ENCODE measurements around the gene PAK5.

PAK5 gene

DNA sequence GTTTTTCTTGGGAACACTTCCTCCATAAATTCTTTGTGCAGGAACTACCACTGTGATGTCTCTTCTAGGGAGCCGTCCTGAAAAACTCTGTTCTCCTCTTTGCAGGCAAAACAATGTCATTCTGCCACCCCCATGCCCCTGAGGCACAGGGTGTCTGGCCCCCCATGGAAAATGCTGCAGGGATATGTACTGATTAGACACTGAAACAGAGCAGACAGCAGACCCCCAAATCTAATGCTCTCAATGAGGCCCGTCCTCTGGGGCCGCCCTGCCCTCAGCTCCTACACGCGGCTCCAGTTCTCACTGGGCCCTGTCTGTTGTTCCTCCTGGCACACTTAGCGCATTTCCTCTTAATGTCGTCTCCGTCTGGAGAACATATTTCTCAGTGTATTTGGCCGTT is 227.0 kb downstream of the PAK5 start:
- Histone ChIP-seq H3K9ac (ENCODE audit: low read depth, low read length) (no peak overlapping the region), H3K9me3 (ENCODE audit: control insufficient read depth, insufficient read depth, low read length) (no peaks in the 10 kb centered on the region), H3K36me3 (ENCODE audit: insufficient read depth, low read length) (no peaks in the 10 kb centered on the region), H3K4me1 (ENCODE audit: insufficient read depth, low read length) (0 out of 2 replicates have a peak, but pooled peaks cover 3% of the 10 kb centered on the region)

- no peak overlapping the region for H3K9ac ChIP-seq (ENCODE audit: low read depth, low read length)
- no peaks in the 10 kb centered on the region for H3K36me3 ChIP-seq (ENCODE audit: insufficient read depth, low read length)
- 0 out of 2 replicates have a peak, but pooled peaks cover 3% of the 10 kb centered on the region for H3K4me1 ChIP-seq (ENCODE audit: insufficient read depth, low read length)
- H3K9me3 ChIP-seq (ENCODE audit: control insufficient read depth, insufficient read depth, low read length), result peaks cover 3% of the 10 kb centered on the region; the same call in 1 of the 2 replicates
Measured at GRCh38 chr20:9610665-9611064, 228.2 kb downstream of the PAK5 start.

- Histone ChIP-seq H3K4me1 (ENCODE audit: insufficient read depth, low read length) (0 out of 2 replicates have a peak, but pooled peaks cover 3% of the 10 kb centered on the region), H3K9ac (ENCODE audit: low read depth, low read length) (no peak overlapping the region), H3K36me3 (ENCODE audit: insufficient read depth, low read length) (no peaks in the 10 kb centered on the region), H3K9me3 (ENCODE audit: control insufficient read depth, insufficient read depth, low read length) (peaks cover 3% of the 10 kb centered on the region; the same call in 1 of the 2 replicates)
Measured at GRCh38 chr20:9609887-9610502, 228.9 kb downstream of the PAK5 start.

GRCh38 chr20:9608639-9609340 is 230.1 kb downstream of the PAK5 start:
- Histone ChIP-seq H3K9me3 (ENCODE audit: control insufficient read depth, insufficient read depth, low read length) (peaks cover 3% of the 10 kb centered on the region; the same call in 1 of the 2 replicates), H3K36me3 (ENCODE audit: insufficient read depth, low read length) (no peaks in the 10 kb centered on the region), H3K4me1 (ENCODE audit: insufficient read depth, low read length) (0 out of 2 replicates have a peak, but pooled peaks cover 3% of the 10 kb centered on the region), H3K9ac (ENCODE audit: low read depth, low read length) (no peak overlapping the region)

DNA sequence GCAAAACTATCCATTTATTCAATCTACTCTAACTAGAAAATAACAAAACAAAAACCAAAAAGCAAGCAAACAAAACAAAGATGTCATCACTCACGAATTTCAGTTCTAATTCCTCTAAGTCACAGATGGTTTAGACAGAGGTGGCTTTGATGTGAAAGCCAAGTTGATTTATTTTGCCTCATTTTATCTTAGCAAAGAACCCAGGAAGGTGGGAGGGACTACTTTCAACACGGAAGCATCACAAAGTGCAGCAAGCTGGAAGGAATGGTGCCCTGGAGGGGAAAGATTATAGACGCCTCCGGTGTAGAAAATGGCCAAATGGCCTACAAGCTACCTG is 236.1 kb downstream of the PAK5 start:
- peaks cover 3% of the 10 kb centered on the region; the same call in 1 of the 2 replicates for H3K9me3 ChIP-seq (ENCODE audit: control insufficient read depth, insufficient read depth, low read length)
- H3K36me3 ChIP-seq (ENCODE audit: insufficient read depth, low read length), result no peaks in the 10 kb centered on the region
- H3K9ac ChIP-seq (ENCODE audit: low read depth, low read length), result no peak overlapping the region

DNA sequence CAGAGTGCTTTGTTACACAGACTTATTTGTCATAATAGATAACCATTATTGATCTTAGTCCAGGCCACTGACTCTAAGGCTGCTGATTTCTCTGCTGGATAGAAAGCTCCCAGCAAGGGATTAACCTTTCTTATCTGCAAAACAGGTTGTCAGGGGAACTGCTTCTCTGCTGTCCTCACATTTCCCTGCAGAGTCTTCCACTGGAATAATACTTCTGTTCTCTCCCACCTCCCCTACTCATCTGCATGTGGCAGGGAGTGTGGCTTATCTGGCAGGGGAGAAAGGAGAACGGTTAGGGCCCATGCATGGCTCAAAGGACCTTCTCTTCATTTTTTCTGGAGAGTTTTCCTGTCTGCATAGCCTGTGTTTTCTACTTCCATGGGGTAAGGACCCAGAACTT is 238.3 kb downstream of the PAK5 start:
- Histone ChIP-seq H3K36me3 (ENCODE audit: insufficient read depth, low read length) (no peaks in the 10 kb centered on the region), H3K9me3 (ENCODE audit: control insufficient read depth, insufficient read depth, low read length) (no peaks in the 10 kb centered on the region; the same call in 1 of the 2 replicates), H3K9ac (ENCODE audit: low read depth, low read length) (no peak overlapping the region), H3K4me1 (ENCODE audit: insufficient read depth, low read length) (no peaks in the 10 kb centered on the region)

More for the DNA sequence above, 236.1 kb downstream of the PAK5 start:
- no peaks in the 10 kb centered on the region for H3K4me1 ChIP-seq (ENCODE audit: insufficient read depth, low read length)

DNA sequence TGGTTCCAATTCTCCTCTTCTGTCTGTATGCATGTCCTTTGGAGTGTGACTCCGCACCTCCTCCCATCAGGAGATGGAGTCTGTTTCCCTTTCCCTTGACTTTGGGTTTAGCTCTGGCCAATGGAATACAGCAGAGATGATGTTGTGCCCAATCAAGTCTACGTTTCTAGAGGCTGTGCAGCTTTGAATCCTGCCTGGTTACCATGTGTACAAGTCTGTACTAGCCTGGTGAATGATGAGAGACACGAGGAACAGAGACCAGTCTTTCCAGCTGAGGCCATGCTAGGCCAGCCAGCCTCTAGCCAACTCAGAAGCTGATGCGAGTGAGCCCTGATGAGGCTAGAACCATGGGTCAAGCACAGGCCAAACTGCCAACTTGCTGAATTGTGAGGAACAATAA is 241.3 kb downstream of the PAK5 start:
- no peaks in the 10 kb centered on the region for H3K4me1 ChIP-seq (ENCODE audit: insufficient read depth, low read length)
- no peaks in the 10 kb centered on the region for H3K36me3 ChIP-seq (ENCODE audit: insufficient read depth, low read length)
- no peak overlapping the region for H3K9ac ChIP-seq (ENCODE audit: low read depth, low read length)
- no peaks in the 10 kb centered on the region; the same call in 1 of the 2 replicates for H3K9me3 ChIP-seq (ENCODE audit: control insufficient read depth, insufficient read depth, low read length)

- Histone ChIP-seq H3K4me1 (ENCODE audit: insufficient read depth, low read length) (no peaks in the 10 kb centered on the region), H3K9ac (ENCODE audit: low read depth, low read length) (no peak overlapping the region), H3K9me3 (ENCODE audit: control insufficient read depth, insufficient read depth, low read length) (no peaks in the 10 kb centered on the region; the same call in 1 of the 2 replicates), H3K36me3 (ENCODE audit: insufficient read depth, low read length) (no peaks in the 10 kb centered on the region)
Measured at GRCh38 chr20:9595763-9596162, 243.1 kb downstream of the PAK5 start.

GRCh38 chr20:9594284-9594875 is 244.5 kb downstream of the PAK5 start:
- Histone ChIP-seq H3K36me3 (ENCODE audit: insufficient read depth, low read length) (no peaks in the 10 kb centered on the region), H3K9me3 (ENCODE audit: control insufficient read depth, insufficient read depth, low read length) (no peaks in the 10 kb centered on the region; the same call in 1 of the 2 replicates), H3K4me1 (ENCODE audit: insufficient read depth, low read length) (no peaks in the 10 kb centered on the region), H3K9ac (ENCODE audit: low read depth, low read length) (no peak overlapping the region)

DNA sequence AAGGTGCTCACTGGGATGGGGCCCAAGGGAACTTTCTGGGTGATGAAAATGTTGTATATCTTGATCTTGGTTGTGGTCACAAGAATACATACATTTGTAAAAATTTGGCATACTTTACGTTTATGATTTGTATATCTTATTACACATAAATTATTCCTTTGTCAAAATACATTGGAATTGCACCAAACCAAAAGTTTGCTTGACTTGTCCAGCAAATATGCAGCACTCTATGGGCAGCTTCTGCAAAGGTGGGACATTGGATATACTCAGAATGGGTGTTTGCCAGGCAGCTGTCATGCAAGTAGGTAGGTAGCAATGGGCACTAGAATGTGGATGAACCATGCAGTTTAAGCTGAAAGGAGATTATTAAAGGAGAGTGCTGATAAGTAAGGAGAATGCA is 246.5 kb downstream of the PAK5 start:
- no peak overlapping the region for H3K9ac ChIP-seq (ENCODE audit: low read depth, low read length)
- no peaks in the 10 kb centered on the region for H3K9me3 ChIP-seq (ENCODE audit: control insufficient read depth, insufficient read depth, low read length)
- H3K4me1 ChIP-seq (ENCODE audit: insufficient read depth, low read length), result no peaks in the 10 kb centered on the region
- no peaks in the 10 kb centered on the region for H3K36me3 ChIP-seq (ENCODE audit: insufficient read depth, low read length)

GRCh38 chr20:9591080-9591479 is 247.8 kb downstream of the PAK5 start:
- no peaks in the 10 kb centered on the region for H3K36me3 ChIP-seq (ENCODE audit: insufficient read depth, low read length)
- no peaks in the 10 kb centered on the region for H3K4me1 ChIP-seq (ENCODE audit: insufficient read depth, low read length)
- no peaks in the 10 kb centered on the region for H3K9me3 ChIP-seq (ENCODE audit: control insufficient read depth, insufficient read depth, low read length)
- no peak overlapping the region for H3K9ac ChIP-seq (ENCODE audit: low read depth, low read length)

DNA sequence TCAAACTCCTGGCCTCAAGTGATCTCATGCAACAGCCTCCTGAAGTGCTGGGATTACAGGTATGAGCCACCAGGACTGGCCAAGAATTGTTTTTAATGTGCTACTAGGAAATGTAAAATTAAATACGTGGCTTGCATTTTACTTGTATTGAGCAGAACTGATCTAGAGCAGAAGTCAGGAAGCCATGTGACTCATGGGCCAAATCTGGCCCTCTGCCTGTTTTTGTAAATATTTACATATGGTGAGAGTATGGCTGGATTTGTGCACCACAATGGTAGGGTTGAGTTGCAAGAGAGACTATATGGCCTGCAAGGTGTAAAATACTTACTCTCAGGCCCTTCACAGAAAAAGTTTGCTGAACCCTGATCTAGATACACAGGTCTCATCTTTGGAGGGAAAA is 248.7 kb downstream of the PAK5 start:
- no peaks in the 10 kb centered on the region for H3K36me3 ChIP-seq (ENCODE audit: insufficient read depth, low read length)
- no peaks in the 10 kb centered on the region for H3K9me3 ChIP-seq (ENCODE audit: control insufficient read depth, insufficient read depth, low read length)
- no peaks in the 10 kb centered on the region for H3K4me1 ChIP-seq (ENCODE audit: insufficient read depth, low read length)
- H3K9ac ChIP-seq (ENCODE audit: low read depth, low read length), result no peak overlapping the region

DNA sequence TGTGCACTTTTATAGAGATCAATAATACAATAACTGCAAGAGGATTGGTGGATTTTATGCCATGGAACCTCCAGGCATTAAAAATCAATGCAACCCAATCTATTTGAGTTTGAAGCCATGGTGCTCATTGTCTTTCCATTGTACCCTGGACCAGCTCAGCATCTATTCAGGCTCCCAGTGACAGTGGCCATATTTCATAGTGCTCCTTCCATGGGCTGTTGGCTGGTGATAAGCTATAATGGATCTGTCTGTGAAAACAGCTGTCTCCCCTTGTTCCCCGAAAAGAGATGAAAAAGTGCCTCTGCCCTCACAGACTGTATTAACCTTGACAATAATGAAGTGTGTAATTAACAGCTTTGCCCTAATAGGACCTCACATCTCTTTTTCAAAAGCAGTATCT is 250.2 kb downstream of the PAK5 start:
- Histone ChIP-seq H3K9ac (ENCODE audit: low read depth, low read length) (no peak overlapping the region), H3K4me1 (ENCODE audit: insufficient read depth, low read length) (no peaks in the 10 kb centered on the region)

GRCh38 chr20:9583151-9583550 is 255.7 kb downstream of the PAK5 start:
- Histone ChIP-seq H3K36me3 (ENCODE audit: insufficient read depth, low read length) (no peaks in the 10 kb centered on the region), H3K9me3 (ENCODE audit: control insufficient read depth, insufficient read depth, low read length) (no peaks in the 10 kb centered on the region), H3K4me1 (ENCODE audit: insufficient read depth, low read length) (no peaks in the 10 kb centered on the region), H3K9ac (ENCODE audit: low read depth, low read length) (no peak overlapping the region)

More for the DNA sequence above, 250.2 kb downstream of the PAK5 start:
- no peaks in the 10 kb centered on the region for H3K9me3 ChIP-seq (ENCODE audit: control insufficient read depth, insufficient read depth, low read length)
- no peaks in the 10 kb centered on the region for H3K36me3 ChIP-seq (ENCODE audit: insufficient read depth, low read length)

DNA sequence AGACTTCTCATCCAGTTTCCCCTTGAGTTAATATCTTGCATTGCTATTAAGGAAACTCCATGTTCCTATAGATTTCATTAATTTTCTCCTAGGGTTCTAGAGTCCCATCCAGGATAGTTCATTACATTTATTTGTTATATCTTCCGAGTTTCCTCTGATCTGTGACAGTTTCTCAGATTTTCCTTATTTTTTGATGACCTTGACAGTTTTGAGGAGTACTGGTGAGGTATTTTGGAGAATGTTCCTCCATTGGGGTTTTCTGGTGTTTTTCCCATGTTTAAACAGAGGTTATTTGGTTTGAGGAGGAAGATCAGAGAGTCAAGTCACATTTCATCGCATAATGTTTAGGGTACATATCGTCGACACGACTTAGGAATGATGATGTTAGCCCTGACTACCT is 256.7 kb downstream of the PAK5 start:
- Histone ChIP-seq H3K36me3 (ENCODE audit: insufficient read depth, low read length) (no peaks in the 10 kb centered on the region), H3K9me3 (ENCODE audit: control insufficient read depth, insufficient read depth, low read length) (no peaks in the 10 kb centered on the region)

More for the DNA sequence above, 256.7 kb downstream of the PAK5 start:
- Histone ChIP-seq H3K4me1 (ENCODE audit: insufficient read depth, low read length) (peaks cover 5% of the 10 kb centered on the region; the same call in 1 of the 2 replicates), H3K9ac (ENCODE audit: low read depth, low read length) (no peak overlapping the region)

Data from ES-I3 (cell line).